GM18861 (cell line): ENCODE results near the gene VTI1A.

Experiments used
- ATAC-seq: cut with Tn5 transposase; IDR thresholded peaks from one replicate; pipeline ENCODE4 v1.9.1; 2021; ENCODE audit not compliant: unreplicated experiment

VTI1A gene

DNA sequence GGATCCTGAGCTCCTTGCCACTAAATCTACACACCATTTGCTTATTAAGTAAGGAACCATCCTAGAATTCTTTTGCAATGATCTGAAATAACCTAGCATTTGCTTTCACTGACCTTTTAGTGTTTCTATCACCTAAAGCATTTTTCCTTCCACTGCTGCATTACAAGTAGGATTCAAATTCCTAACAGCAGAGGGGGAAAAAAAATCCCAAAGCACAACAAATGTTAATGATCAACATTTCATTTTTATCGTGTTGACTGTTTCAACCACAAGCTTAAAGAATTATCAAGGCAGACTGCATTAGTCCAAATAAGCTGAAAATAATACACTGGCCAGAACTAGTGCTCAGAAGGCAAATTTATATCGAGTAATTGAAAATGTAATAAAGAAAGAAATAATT lies 328.4 kb downstream of the VTI1A start:
- ATAC-seq = no peak

GRCh38 chr10:112775892-112776674 lies 329.1 kb downstream of the VTI1A start:
- ATAC-seq = no peak

GRCh38 chr10:112778579-112778978 lies 331.6 kb downstream of the VTI1A start:
- ATAC-seq = no peak

DNA sequence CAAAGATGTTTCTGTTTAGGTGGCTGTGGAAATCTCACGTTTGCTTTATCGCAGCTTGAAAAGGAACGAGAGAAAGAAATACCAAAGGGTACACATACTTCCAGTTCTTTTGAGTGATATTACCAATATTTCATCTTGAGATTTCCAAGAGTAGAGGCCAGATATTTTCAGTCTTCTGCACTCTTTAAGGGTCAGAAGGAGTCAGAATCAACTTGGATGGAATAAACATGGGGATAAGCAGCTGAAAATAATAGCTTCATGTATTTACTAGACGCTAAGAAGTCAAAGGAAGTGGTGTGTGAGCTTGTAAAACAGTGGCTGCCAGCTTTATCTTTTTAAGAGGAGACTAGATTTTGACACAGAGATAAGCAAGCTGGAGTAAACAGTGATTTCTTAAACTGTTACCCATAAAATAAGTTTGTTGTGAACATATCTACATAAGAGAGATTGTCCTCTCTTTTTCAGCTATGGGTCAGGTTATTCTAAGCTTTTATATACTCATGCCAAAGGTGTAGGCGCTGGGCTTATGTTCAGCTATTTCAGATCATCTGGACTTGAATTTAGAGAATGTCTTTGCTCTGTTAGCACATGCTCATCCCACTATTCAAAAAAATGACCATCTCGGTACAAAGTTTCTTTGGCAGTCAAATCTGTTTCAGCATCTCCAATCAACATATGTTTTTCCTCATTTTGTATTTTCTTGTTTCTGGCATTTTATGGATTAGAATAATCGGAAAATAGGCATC lies 332.2 kb downstream of the VTI1A start:
- no peak for ATAC-seq

GRCh38 chr10:112782200-112782907 lies 335.3 kb downstream of the VTI1A start:
- ATAC-seq = no peak

- no peak for ATAC-seq
Observed at GRCh38 chr10:112783351-112784021, 336.5 kb downstream of the VTI1A start.

DNA sequence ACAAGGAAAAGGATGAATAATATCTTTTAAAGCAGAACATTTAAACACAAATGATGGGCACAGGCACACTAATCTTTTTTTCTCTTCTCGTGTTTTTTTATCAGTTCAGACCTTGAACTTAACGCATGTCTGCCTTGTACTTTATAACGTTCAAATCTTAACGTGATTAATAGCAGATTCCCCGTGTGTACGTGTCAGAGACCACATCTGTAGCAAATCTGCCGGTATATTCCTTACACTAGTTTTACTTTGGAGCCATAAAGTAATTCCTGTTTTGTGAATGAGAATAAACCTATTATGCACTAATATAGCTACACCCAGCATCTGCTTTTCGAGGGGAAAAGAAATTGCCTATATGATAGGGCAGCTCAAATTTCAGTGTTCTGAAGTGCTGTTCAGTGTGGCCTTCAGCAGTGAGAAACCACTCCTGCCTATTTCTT lies 337.0 kb downstream of the VTI1A start:
- no peak for ATAC-seq

DNA sequence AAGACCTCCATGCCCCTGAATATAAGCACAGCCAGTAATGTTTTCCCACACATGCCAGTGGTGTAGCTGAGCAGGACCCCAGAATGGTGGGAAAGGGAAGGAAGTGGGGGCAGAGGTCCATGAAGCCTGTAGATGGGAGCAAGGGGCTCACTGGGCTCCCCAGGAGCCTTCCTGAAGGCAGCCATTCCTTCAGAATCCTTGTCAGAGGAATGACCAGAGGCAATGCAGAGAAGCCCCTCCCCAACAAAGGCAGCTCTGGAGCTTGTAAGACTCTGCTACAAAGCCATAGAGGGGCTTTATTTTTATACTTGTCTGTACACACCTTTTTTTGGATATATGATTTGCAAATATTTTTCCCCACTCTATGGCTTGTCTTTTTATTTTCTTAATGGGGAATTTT lies 338.1 kb downstream of the VTI1A start:
- ATAC-seq = no peak

- no peak for ATAC-seq
Observed at GRCh38 chr10:112789248-112789647, 342.2 kb downstream of the VTI1A start.

DNA sequence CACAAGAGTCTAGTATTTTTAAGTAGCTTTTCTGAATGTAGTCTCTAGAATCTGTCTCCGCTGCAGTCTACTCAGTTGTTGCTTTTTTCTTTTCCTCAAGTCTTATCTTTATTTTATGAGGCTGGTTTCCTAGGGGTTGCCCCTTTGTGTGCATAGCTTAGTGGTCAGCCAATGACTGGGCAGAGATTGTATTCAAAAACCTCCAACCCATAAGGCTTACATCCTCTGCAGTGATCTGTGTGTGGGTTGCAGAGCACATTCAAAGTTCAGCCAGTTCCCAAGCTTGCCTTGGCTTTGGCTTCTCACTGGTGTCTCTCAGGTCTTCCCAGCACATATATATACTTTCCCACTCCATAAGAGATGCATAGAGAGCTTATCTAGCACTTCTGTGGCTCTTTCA lies 343.0 kb downstream of the VTI1A start:
- ATAC-seq = no peak

DNA sequence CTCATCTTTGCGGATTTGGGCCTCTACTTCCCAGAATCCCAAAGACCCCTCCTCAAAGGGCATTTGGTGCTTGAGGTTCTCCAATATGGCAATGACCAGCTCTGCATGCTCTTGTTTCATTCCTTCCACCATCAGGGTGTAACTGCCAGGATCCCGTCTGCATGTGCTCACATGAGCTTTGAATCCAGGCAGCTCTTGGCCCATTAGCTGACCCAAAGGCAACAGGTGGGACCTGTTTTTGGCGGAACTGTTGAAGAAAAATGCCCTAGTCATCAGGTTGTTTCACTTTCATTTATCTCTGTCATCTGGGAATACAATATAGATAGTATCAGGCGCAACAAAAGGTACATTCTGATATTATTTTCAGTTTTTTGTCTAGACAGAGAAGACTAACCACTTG lies 343.9 kb downstream of the VTI1A start:
- ATAC-seq = no peak

- no peak for ATAC-seq
Observed at GRCh38 chr10:112791447-112791846, 344.4 kb downstream of the VTI1A start.

DNA sequence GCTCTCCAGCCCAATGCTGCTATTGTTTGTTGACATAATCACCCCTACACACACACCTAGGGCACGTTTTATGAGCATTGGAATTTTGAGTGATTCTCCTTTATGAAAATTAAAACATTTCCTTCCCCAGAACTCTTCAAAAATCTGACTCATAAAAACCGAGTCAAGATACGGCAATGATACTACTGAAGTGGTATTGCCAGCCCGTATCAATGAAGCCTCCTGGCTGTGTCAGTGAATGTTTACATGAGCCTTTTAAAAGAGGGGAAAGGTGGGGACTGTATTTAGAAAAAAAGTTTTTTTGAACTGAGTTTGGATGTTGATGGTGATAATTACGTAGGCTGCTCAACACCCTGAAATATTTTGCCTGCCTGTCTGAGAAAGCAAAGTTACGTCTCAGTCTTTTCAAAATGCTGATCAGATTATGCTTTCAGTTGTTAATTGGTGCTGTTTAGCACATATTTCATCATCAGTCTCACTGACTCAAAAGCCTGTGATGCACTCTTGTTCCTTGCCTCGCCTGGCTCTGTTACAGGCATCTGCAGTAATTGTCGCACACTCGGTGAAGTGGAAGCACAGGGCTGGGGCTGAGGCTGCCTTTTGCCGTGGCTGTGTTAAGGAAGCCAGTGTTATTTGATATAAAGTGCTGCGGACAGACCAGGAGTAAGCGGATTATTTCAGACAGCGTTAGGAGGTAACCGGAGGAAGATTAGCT lies 345.6 kb downstream of the VTI1A start:
- no peak for ATAC-seq

DNA sequence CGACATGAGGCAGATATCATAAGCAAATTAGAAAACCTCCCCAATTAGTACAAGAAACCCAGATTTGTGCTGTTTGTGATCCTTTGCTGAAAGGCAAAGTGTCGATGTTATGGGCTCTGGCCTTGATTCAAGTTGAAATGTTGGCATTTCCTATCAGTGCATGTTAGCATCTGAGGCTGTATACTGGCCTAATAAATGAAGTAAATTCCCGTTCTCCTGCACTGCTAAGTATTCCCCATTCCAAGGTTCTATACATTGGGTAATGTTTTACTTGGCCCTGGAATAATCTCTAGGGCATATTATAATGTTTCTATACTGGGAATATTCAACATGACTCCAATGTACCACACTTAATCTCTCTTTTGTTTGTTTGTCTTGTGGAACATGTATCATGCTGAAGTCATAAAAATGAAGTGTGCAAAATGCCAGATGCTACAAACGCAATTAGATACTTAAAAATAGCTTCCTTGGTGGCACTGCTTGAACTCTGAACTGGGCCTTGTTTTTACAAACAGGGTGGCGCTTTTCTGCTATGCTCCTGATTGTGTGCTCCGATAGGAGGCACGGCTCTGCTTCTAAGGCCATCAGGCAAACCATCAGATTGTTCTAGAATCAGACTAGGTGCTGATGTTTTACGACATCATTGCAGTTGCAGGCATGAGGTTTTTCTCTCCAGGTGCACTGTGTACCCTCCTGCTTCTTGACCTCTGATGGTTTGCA lies 346.3 kb downstream of the VTI1A start:
- no peak for ATAC-seq

- no peak for ATAC-seq
Observed at GRCh38 chr10:112794201-112794600, 347.2 kb downstream of the VTI1A start.

- no peak for ATAC-seq
Observed at GRCh38 chr10:112795067-112795466, 348.1 kb downstream of the VTI1A start.

GRCh38 chr10:112797197-112797596 lies 350.2 kb downstream of the VTI1A start:
- no peak for ATAC-seq

- no peak for ATAC-seq
Observed at GRCh38 chr10:112797855-112798254, 350.8 kb downstream of the VTI1A start.

DNA sequence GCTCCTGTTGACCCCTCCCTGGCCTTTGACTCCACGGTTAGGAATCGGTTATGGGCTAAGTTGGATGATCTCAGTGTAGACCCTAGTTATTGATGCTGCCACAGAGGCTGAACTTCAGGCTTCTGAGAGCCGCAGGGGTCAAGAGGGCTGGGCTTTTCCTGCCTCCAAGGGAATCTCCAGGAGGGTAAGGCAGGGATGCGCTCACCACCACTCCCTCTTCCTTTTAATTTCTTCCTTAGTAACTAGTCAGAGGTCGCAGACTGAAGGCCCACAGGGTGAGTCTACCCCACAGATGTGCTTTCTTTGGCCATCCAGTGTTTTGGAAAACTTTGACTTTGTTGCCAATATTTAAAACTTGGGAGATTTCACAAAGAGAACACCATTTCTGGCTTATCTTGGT lies 352.0 kb downstream of the VTI1A start:
- no peak for ATAC-seq
